D721Med (cell line): Measurements from ENCODE around the gene SCAF8.
A peak's percentile ranks its signal among the peaks of the same experiment; 100 is the strongest.

Experiments
- DNase-seq: peaks from one replicate; pipeline ENCODE4 v3.0.0; 2011; ENCODE audit warnings: low spot score; ENCODE audit not compliant: insufficient read length
- FAIRE-seq: peaks from 2 replicates; lab custom pipeline; 2011; peaks lifted over from hg19 to GRCh38; lab: Jason Lieb, UNC
- TF ChIP-seq, protein P1 (sequence below): IDR thresholded peaks from 2 replicates; pipeline ENCODE4 v1.5.1; 2012; ENCODE audit warnings: mild to moderate bottlenecking, control low read depth; ENCODE audit not compliant: insufficient read depth; ENCODE audit errors: missing control alignments

Gene SCAF8

DNA sequence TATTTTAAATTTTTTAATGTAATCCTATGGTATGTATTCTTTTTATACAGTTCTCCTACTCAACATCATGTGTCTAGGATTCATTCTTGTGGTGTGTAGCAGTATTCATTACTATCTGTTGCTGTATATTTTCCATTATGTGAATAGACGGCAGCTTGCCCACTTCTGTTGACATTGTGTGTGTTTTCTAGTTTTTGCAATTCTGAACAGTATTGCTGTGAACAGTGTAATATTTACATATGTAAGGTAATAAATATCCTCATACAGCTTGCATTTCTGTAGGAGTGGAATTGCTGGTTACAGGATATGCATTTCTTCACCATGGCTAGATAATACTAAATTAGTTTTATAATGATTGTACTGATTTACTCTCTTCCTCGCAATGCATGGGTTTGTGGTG lies 51.9 kb downstream of the SCAF8 start:
- FAIRE-seq = no peak
- TF ChIP-seq, protein P1, sequence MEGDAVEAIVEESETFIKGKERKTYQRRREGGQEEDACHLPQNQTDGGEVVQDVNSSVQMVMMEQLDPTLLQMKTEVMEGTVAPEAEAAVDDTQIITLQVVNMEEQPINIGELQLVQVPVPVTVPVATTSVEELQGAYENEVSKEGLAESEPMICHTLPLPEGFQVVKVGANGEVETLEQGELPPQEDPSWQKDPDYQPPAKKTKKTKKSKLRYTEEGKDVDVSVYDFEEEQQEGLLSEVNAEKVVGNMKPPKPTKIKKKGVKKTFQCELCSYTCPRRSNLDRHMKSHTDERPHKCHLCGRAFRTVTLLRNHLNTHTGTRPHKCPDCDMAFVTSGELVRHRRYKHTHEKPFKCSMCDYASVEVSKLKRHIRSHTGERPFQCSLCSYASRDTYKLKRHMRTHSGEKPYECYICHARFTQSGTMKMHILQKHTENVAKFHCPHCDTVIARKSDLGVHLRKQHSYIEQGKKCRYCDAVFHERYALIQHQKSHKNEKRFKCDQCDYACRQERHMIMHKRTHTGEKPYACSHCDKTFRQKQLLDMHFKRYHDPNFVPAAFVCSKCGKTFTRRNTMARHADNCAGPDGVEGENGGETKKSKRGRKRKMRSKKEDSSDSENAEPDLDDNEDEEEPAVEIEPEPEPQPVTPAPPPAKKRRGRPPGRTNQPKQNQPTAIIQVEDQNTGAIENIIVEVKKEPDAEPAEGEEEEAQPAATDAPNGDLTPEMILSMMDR = no peak

GRCh38 chr6:154786144-154786868 lies 53.1 kb downstream of the SCAF8 start:
- FAIRE-seq (peak; percentile 16), DNase-seq (no peak)
- TF ChIP-seq, protein P1 = no peak

More for the DNA sequence above, 51.9 kb downstream of the SCAF8 start:
- DNase-seq = no peak

- TF ChIP-seq, protein P1 = no peak
- peak; percentile 92 for FAIRE-seq
- DNase-seq = no peak
Measured at GRCh38 chr6:154791556-154792317, 58.5 kb downstream of the SCAF8 start.

DNA sequence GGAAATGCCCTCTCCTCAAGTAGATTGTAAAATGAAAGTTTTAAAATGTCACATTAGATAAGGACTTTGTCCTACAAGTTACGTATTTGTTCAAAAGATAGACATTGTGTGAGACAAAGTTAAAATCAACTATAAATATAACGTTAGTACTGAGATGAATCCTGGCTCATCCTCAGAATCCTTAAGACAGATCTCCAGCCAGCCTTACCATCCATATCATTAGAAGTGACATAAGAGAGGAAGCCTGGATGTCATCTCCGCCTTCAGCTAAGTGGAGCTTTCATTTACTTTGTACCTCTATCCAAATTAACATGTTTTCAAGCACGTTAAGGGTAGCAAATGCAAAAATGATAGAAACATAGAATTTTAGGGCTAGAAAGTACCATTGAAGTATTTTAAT lies 59.1 kb downstream of the SCAF8 start:
- no peak for DNase-seq
- no peak for FAIRE-seq
- TF ChIP-seq, protein P1 = no peak

DNA sequence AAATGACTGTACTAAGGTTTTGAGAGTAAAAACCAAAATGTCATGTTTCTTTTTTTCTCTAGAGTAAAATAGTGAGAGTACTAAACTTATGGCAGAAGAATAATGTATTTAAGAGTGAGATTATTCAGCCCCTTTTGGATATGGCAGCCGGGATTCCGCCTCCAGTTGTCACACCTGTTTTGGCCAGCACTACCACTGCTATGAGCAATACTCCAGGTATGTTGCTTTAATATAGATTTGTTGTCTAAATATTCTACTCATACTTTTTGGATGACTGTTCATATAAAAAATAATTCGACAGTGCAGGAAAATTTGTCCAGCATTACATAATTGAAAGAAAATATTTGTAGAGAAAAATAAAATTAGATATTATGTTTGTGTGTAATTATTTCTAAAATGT lies 59.5 kb downstream of the SCAF8 start:
- FAIRE-seq (no peak), DNase-seq (no peak)
- TF ChIP-seq, protein P1 = no peak

- no peak for FAIRE-seq
- TF ChIP-seq, protein P1 = no peak
- no peak for DNase-seq
Measured at GRCh38 chr6:154796484-154796883, 63.3 kb downstream of the SCAF8 start.

DNA sequence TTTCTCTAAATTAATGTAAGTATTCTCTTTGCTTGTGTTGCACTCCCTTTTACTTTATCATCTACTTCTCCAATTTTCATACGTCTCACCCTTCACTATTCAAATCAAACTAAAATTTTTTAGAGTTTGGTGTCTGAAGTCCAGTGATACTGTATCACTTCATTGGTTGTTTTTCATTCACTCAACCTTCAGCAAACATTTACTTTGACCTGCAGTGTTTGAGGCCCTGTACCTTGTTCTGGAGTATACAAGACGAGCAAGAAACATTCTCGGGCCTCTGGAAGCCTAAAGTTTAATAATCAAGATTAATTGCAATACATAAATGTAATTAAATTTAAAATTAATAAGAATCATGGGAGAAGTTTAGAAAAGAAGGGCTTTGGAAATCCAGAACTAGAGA lies 64.6 kb downstream of the SCAF8 start:
- TF ChIP-seq, protein P1 = no peak
- DNase-seq (no peak), FAIRE-seq (no peak)
